Gastrocnemius medialis (tissue), 4 donors: ENCODE measurements around the gene OR52E2.

ENCODE experiments used
- POLR2A ChIP-seq, 2 donors: fragments of 450-650 bp; IDR thresholded peaks; one replicate each; pipeline ENCODE4 v1.6.1; 2017; ENCODE audit warnings: antibody characterized with exemption in 2 of 2, mild to moderate bottlenecking in 2 of 2, moderate library complexity in 2 of 2
- TF ChIP-seq, protein P1 (sequence below), 5 experiments: fragments of 450-650 bp in 3 of 5; fragments of 200-600 bp in 2 of 5; sonication (generic) in 2 of 5; IDR thresholded peaks in 4 of 5; conservative IDR thresholded peaks in 1 of 5; 1 replicate in 4 of 5; 2 replicates in 1 of 5; pipeline ENCODE4 v1.5.1; 2016 to 2019; ENCODE audit warnings: antibody characterized with exemption in 5 of 5, mild to moderate bottlenecking in 3 of 5, moderate library complexity in 3 of 5

DNA sequence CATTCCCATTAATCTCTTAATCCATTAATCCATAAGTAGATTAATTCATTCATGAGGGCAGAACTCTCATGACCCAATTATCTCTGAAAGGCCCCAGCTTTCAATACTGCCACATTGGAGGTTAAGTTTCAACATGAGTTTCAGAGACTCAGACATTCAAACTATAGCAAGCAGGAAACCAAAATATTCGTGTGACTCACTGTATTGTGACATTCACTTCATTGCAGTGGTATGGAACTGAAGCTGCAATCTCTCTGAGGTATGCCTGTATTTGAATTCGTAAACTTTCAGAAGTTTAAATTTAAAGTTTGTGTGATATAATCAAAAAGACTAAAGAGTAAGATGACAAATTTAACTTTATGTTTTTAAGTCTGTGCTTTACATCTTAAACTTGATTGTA lies 16.0 kb downstream of the OR52E2 start:
- TF ChIP-seq, protein P1, sequence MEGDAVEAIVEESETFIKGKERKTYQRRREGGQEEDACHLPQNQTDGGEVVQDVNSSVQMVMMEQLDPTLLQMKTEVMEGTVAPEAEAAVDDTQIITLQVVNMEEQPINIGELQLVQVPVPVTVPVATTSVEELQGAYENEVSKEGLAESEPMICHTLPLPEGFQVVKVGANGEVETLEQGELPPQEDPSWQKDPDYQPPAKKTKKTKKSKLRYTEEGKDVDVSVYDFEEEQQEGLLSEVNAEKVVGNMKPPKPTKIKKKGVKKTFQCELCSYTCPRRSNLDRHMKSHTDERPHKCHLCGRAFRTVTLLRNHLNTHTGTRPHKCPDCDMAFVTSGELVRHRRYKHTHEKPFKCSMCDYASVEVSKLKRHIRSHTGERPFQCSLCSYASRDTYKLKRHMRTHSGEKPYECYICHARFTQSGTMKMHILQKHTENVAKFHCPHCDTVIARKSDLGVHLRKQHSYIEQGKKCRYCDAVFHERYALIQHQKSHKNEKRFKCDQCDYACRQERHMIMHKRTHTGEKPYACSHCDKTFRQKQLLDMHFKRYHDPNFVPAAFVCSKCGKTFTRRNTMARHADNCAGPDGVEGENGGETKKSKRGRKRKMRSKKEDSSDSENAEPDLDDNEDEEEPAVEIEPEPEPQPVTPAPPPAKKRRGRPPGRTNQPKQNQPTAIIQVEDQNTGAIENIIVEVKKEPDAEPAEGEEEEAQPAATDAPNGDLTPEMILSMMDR (IDR thresholded peaks at IDR 0.05 in 4 of 5, conservative IDR thresholded peaks at IDR 0.05 in 1 of 5): no peak
- TF ChIP-seq POLR2A (IDR thresholded peaks at IDR 0.05): no peak
